Psoas muscle (tissue), 8 donors: ENCODE data around the gene DDA1. TPM values are rescaled to one million over a fixed set of nuclear protein-coding genes. Genes with fewer than 3 reads are reported as not detected.

Experiments used
- ATAC-seq, 4 donors: fragments of 200-7000 bp; cut with Tn5 transposase; one replicate each; pipeline ENCODE4 v1.9.1; 2020; ENCODE audit warnings: moderate library complexity in 3 of 4, mild to moderate bottlenecking in 2 of 4
- DNase-seq, 2 donors: peaks; one replicate each; pipeline ENCODE4 v3.0.0-alpha.2; 2020
- H3K27ac ChIP-seq: fragments of 200-600 bp; one replicate; pipeline ENCODE4 v1.8.0; 2022
- H3K27me3 ChIP-seq, 3 donors: fragments of 200-600 bp in 1 of 3; one replicate each; pipeline versions ENCODE4 v1.6.1 to v1.8.0; 2013 to 2022; ENCODE audit warnings: low read length in 2 of 3, mild to moderate bottlenecking in 2 of 3, moderate library complexity in 1 of 3; ENCODE audit not compliant: insufficient read depth in 3 of 3
- H3K36me3 ChIP-seq, 2 donors: fragments of 200-600 bp in 1 of 2; one replicate each; pipeline versions ENCODE4 v1.6.1 to v1.8.0; 2013 to 2022; ENCODE audit warnings: low read depth in 1 of 2, mild to moderate bottlenecking in 1 of 2, moderate library complexity in 1 of 2; ENCODE audit not compliant: insufficient read depth in 1 of 2
- H3K4me1 ChIP-seq: fragments of 200-600 bp; one replicate; pipeline ENCODE4 v1.8.0; 2022
- H3K4me3 ChIP-seq: fragments of 200-600 bp; one replicate; pipeline ENCODE4 v1.8.0; 2022; ENCODE audit warnings: mild to moderate bottlenecking
- H3K9me3 ChIP-seq: fragments of 200-600 bp; one replicate; pipeline ENCODE4 v1.8.0; 2022
- WGBS, 3 donors: extraction: QIAGEN DNeasy Blood & Tissue Kit; methylation state at CpG; one replicate each; pipeline versions ENCODE4 v1.1.6 to v1.1.7; 2013; 5-methylcytosine and 5-hydroxymethylcytosine counted together
- intact Hi-C, 2 donors: fragments of 100-400 bp; cut with DNase I; formaldehyde crosslinking; loops; one replicate each; pipeline versions ENCODE4 v1.11.0 to v1.14.2; 2022
- polyA plus RNA-seq, 3 donors: library from polyadenylated mRNA; stranded (reverse); fragments of 200-250 nt; gene quantifications; one replicate each; pipeline ENCODE4 v1.2.3, GENCODE V29; 2013
- total RNA-seq, 4 donors: library from RNA; stranded (reverse); fragmentation: NEBNext Ultra II Directional in 2 of 4; extraction: Animal tissue kit (Norgen Biotek cat#: 25700) in 2 of 4; gene quantifications; one replicate each; pipeline versions ENCODE4 v1.2.1 to v1.2.4, GENCODE V29; 2021 to 2023
- TF ChIP-seq, protein P1 (sequence below): fragments of 200-600 bp; IDR thresholded peaks from one replicate; pipeline ENCODE4 v1.8.0; 2022; ENCODE audit warnings: antibody characterized with exemption
- donor health status: healthy with polysubstance abuse.
- donor health status: DM: no; HTN: no; CAD: no; lungs with moderate emphysema.
- donor health status: Bipolar disorder and iron deficiency.
- donor health status: healthy.
- donor health status: DM: yes; HTN: yes; CAD: no.
- donor health status: DM: no; HTN: no; CAD: no.
- donor health status: DM: no; HTN: no; CAD: no.
- donor health status: DM: yes; HTN: yes; CAD: no.

DDA1 gene
- total and polyA plus RNA-seq, 7 donors: 21.5 to 90.4 (median 35.4) TPM

DNA sequence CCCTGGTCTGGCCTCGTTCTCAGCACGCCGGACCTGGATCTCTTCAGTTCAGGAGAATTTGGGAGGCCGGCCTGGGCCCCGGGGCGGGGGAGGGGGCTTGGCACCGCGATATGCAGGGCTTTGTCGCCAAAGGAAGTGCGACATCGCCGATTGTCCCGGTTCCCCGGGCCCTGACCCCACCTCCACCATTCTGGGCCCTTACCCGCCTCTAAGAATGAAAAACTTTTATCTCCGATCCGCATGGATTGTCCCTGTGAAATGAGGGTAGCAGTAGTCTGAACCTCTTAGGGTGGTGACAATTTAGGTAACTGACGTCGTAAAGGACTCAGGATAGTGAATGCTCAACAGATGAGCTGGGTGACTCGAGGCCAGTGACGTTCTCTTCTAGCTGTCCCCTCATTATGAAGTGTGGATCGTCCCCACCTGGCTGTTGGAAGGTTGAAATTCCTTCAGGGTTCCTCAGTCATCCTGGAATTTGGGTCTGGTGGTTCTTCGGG is 650 bp downstream of the DDA1 start:
- Histone ChIP-seq H3K4me1 (peaks cover 34% of the 10 kb centered on the region), H3K9me3 (no peaks in the 10 kb centered on the region), H3K27ac (peak overlapping the region; percentile 78), H3K27me3 (peaks cover 0 to 1% (median 0%) of the 10 kb centered on the region in 3 donors), H3K4me3 (peak overlapping the region; percentile 72), H3K36me3 (peaks cover 0 to 15% of the 10 kb centered on the region in 2 donors)
- intact Hi-C loops: no loop called here
- DNase-seq: no peak
- TF ChIP-seq, protein P1, sequence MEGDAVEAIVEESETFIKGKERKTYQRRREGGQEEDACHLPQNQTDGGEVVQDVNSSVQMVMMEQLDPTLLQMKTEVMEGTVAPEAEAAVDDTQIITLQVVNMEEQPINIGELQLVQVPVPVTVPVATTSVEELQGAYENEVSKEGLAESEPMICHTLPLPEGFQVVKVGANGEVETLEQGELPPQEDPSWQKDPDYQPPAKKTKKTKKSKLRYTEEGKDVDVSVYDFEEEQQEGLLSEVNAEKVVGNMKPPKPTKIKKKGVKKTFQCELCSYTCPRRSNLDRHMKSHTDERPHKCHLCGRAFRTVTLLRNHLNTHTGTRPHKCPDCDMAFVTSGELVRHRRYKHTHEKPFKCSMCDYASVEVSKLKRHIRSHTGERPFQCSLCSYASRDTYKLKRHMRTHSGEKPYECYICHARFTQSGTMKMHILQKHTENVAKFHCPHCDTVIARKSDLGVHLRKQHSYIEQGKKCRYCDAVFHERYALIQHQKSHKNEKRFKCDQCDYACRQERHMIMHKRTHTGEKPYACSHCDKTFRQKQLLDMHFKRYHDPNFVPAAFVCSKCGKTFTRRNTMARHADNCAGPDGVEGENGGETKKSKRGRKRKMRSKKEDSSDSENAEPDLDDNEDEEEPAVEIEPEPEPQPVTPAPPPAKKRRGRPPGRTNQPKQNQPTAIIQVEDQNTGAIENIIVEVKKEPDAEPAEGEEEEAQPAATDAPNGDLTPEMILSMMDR: no peak
- no peak for ATAC-seq
- WGBS, 3 donors: 5 to 6% (median 5%) methylated on average over 23 of the region's 23 CpGs

DNA sequence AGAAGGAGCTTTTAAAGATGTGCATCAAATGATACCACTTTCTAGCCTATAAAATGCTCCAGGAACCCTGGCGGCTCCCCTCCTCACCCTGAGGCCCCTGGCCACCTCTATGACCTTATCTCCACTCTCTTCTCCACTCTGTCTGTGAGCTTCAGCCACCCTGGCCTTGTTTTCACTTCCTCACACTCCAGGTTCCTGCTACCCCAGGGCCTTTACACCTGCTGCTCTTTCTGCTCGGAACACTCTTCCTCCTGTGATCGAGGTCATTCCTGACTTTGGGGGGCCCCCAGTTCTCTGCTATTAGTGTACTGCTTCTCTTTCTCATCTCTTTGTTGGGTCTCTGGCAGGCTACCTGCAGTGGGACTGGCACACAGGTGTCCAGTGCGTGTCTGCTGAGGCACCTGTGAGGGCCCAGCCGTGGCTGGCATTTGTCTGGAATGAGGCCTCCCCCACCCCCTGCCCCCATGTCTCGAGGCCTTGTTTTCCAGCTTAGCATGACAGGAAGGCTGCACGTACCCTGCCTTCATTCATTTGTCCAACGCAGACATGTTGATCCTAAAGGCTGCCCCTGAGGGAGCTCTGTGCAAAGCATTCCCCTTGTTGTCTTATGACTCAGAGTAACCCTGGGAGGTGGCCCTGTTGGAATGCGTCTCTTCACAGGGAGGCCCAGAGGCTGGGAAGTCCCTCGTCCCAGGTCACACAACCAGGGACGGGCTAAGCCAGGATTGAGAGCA is 2.3 kb downstream of the DDA1 start:
- Histone ChIP-seq H3K9me3 (no peaks in the 10 kb centered on the region), H3K4me3 (no peak overlapping the region), H3K27me3 (peaks cover 0 to 1% (median 0%) of the 10 kb centered on the region in 3 donors), H3K4me1 (peaks cover 29% of the 10 kb centered on the region), H3K36me3 (peaks cover 0 to 29% of the 10 kb centered on the region in 2 donors), H3K27ac (no peak overlapping the region)
- intact Hi-C loops: no loop called here
- ATAC-seq (no peak), DNase-seq (no peak)
- TF ChIP-seq, protein P1: no peak
- WGBS, 3 donors: 73 to 77% (median 75%) methylated on average over 11 of the region's 11 CpGs

DNA sequence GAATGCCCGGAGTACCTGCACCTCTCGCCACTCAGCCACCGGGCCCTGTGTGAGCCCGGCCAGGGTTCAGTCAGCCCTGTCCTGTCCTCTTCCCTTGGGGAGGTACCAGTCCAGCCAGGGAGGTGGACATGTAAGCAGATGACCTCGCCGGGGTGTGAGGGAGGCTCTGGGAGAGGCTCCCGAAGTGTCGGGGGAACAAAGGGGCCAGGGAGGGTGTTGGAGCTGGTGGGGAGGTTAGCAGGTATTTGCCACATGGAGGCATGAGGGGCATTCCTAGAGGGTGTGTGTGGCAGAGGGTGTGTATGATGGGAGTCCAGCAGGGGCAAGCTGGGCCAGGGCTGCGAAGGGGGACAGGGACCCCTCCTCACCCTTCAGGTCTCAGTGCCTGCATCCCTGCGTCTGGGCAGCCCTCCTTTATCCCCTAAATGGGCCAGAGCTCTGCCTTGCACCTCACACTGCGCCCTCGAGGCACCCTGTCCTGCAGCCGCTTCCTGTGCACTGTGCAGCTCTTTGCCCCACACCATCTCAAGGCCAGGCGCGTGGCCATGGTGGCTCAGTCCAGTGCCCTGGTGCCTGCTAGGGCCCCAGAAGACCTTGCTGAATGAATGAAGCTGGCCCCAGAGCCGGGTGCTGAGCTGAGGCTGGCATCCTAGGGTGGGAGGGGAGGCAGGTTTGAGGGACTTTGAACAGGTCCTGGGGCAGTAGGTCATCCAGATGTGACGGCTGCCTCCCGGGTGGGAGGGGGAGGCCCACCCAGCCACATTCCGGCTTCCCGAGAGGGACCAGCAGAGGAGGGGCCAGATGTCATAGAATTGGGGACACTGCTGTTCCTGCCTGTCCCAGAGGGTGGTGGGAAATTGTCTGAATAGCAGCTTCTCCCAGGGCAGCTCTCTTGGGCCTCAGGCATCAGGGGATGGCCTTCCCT is 3.1 kb downstream of the DDA1 start:
- Histone ChIP-seq H3K27me3 (peaks cover 0 to 1% (median 0%) of the 10 kb centered on the region in 3 donors), H3K4me1 (peaks cover 22% of the 10 kb centered on the region), H3K4me3 (no peak overlapping the region), H3K9me3 (no peaks in the 10 kb centered on the region), H3K36me3 (peaks cover 0 to 38% of the 10 kb centered on the region in 2 donors), H3K27ac (no peak overlapping the region)
- intact Hi-C loops: no loop called here
- DNase-seq (no peak), ATAC-seq (no peak)
- WGBS, 3 donors: 82 to 86% (median 86%) methylated on average over 20 of the region's 20 CpGs
- TF ChIP-seq, protein P1: no peak

DNA sequence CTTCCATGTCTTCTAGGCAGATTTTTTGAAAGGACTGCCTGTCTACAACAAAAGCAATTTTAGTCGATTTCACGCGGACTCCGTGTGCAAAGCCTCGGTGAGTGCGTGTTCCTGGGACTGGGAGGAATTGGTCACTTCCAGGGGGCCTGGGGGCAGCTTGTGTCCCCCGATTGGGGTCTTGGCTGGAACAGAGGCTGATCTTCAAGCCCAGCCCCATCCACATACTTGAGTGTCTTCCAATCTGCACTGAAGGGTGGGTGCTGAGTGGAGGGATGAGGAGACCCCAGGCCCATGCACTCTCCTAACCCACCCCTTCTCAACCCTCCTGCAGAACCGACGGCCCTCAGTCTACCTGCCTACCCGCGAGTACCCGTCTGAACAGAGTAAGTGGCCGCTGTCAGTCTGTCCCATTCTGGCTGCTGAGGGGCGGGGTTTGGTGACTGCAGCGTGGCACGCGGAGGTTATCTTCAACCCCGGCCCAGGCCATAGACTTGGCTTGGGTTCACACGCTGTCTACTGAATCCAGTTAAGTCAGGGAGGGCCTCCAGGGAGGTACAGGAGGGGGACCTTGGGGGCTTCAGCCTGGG is 4.7 kb downstream of the DDA1 start:
- no peak overlapping the region for H3K4me3 ChIP-seq
- peaks cover 21% of the 10 kb centered on the region for H3K4me1 ChIP-seq
- DNase-seq (no peak), ATAC-seq (no peak)
- intact Hi-C loops: no loop called here
- whole genome bisulfite sequencing, 3 donors: 90 to 91% (median 90%) methylated on average over 19 of the region's 19 CpGs
- peaks cover 0 to 41% of the 10 kb centered on the region in 2 donors for H3K36me3 ChIP-seq
- H3K9me3 ChIP-seq: no peaks in the 10 kb centered on the region
- peaks cover 0 to 1% (median 0%) of the 10 kb centered on the region in 3 donors for H3K27me3 ChIP-seq
- no peak overlapping the region for H3K27ac ChIP-seq
- TF ChIP-seq, protein P1: no peak
